Ovary (tissue), 9 donors: ENCODE measurements around the gene MAB21L3. TPM values are rescaled to one million over a fixed set of nuclear protein-coding genes. Genes with fewer than 3 reads are reported as not detected.

Experiments used
- DNase-seq, 5 donors: peaks; one replicate each; pipeline ENCODE4 v3.0.0-alpha.2; 2019 to 2020
- H3K27ac ChIP-seq, 2 donors: fragments of 200-600 bp; one replicate each; pipeline versions ENCODE4 v1.5.1 to v1.8.0; 2019 to 2022
- H3K27me3 ChIP-seq: fragments of 200-600 bp; one replicate; pipeline ENCODE4 v1.8.0; 2022
- H3K36me3 ChIP-seq: fragments of 200-600 bp; sonication (generic); one replicate; pipeline ENCODE4 v1.5.1; 2019
- H3K4me1 ChIP-seq: one replicate; pipeline ENCODE4 v1.8.1; 2013; ENCODE audit warnings: mild to moderate bottlenecking, moderate library complexity; ENCODE audit not compliant: insufficient read depth
- H3K4me3 ChIP-seq: fragments of 200-600 bp; sonication (generic); one replicate; pipeline ENCODE4 v1.5.1; 2017
- H3K9me3 ChIP-seq, 2 donors: fragments of 200-600 bp in 1 of 2; sonication (generic) in 1 of 2; one replicate each; pipeline versions ENCODE4 v1.5.1 to v1.8.1; 2013 to 2019; ENCODE audit warnings: mild to moderate bottlenecking in 1 of 2, moderate library complexity in 1 of 2
- EP300 ChIP-seq: sonication (generic); formaldehyde crosslinking; IDR thresholded peaks from one replicate; pipeline ENCODE4 v1.6.1; 2017; ENCODE audit warnings: antibody characterized with exemption
- POLR2A ChIP-seq: fragments of 450-650 bp; IDR thresholded peaks from one replicate; pipeline ENCODE4 v1.6.1; 2017; ENCODE audit warnings: antibody characterized with exemption, mild to moderate bottlenecking, moderate library complexity
- WGBS, 3 donors: extraction: QIAGEN DNeasy Blood & Tissue Kit in 1 of 3; methylation state at CpG; one replicate each; pipeline versions ENCODE4 v1.1.5 to v1.1.7; 2013 to 2017; 5-methylcytosine and 5-hydroxymethylcytosine counted together
- intact Hi-C, 4 donors: fragments of 100-400 bp; cut with DNase I; formaldehyde crosslinking; loops; one replicate each; pipeline versions ENCODE4 v1.11.0 to v1.15.1; 2022 to 2023
- polyA plus RNA-seq, 2 donors: library from polyadenylated mRNA; stranded (reverse); fragments of 200-250 nt in 1 of 2; fragments of 350-450 nt in 1 of 2; fragmentation: Illumina TruSeq in 1 of 2; extraction: RNeasy Lipid Tissue Mini Kit (QIAGEN cat#74804) in 1 of 2; gene quantifications; one replicate each; pipeline ENCODE4 v1.2.3, GENCODE V29; 2013 to 2014
- total RNA-seq, 7 donors: library from RNA; depleted of rRNA in 2 of 7; stranded (reverse); fragments of >200 nt in 2 of 7; fragmentation: NEBNext Ultra II Directional in 3 of 7; extraction: Animal tissue kit (Norgen Biotek cat#: 25700) in 3 of 7; gene quantifications; one replicate each; pipeline versions ENCODE4 v1.1.0 to v1.2.4, GENCODE V29; 2016 to 2023
- TF ChIP-seq, protein P1 (sequence below), 3 donors: fragments of 450-650 bp in 2 of 3; fragments of 200-600 bp in 1 of 3; IDR thresholded peaks; one replicate each; pipeline versions ENCODE4 v1.5.1 to v1.8.0; 2016 to 2022; ENCODE audit warnings: antibody characterized with exemption in 3 of 3, mild to moderate bottlenecking in 1 of 3
- donor health status: DM: no; HTN: no; CAD: no; lungs with moderate emphysema.
- donor health status: DM: no; HTN: no; CAD: no.
- donor health status: Bipolar disorder and iron deficiency.
- donor health status: DM: yes; HTN: yes; CAD: no.
- donor health status: DM: no; HTN: no; CAD: no.
- donor health status: DM: yes; HTN: yes; CAD: no.

The MAB21L3 gene
- total and polyA plus RNA-seq, 9 donors, result not detected

DNA sequence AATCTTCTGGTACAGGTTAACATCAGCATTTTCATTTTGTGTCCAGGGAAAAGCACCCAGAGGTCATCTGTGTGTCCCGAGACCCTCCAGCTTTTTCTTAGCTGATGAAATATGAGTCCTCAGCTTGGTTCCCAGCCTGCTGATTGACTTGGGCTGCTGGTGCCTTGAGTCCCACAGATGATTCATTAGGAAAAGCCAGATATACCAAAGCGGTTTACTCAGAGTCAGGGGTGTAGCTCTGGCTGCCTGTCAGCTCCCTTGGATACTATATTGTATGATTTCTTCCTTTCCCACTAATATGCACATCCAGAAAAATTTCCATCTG lies 43.7 kb upstream of the MAB21L3 start:
- TF ChIP-seq, protein P1, sequence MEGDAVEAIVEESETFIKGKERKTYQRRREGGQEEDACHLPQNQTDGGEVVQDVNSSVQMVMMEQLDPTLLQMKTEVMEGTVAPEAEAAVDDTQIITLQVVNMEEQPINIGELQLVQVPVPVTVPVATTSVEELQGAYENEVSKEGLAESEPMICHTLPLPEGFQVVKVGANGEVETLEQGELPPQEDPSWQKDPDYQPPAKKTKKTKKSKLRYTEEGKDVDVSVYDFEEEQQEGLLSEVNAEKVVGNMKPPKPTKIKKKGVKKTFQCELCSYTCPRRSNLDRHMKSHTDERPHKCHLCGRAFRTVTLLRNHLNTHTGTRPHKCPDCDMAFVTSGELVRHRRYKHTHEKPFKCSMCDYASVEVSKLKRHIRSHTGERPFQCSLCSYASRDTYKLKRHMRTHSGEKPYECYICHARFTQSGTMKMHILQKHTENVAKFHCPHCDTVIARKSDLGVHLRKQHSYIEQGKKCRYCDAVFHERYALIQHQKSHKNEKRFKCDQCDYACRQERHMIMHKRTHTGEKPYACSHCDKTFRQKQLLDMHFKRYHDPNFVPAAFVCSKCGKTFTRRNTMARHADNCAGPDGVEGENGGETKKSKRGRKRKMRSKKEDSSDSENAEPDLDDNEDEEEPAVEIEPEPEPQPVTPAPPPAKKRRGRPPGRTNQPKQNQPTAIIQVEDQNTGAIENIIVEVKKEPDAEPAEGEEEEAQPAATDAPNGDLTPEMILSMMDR (IDR thresholded peaks at IDR 0.05), result no peak
- TF ChIP-seq POLR2A (no peak), EP300 (no peak)
- Histone ChIP-seq H3K9me3 (no peaks in the 10 kb centered on the region), H3K4me1 (no peaks in the 10 kb centered on the region), H3K27me3 (no peaks in the 10 kb centered on the region), H3K27ac (no peak overlapping the region), H3K36me3 (no peaks in the 10 kb centered on the region), H3K4me3 (no peak overlapping the region)
- 68 to 74% (median 74%) methylated on average over 2 of the region's 2 CpGs for WGBS, 3 donors
- no peak for DNase-seq
- intact Hi-C loops, result no loop called here

GRCh38 chr1:116075575-116075974 lies 35.6 kb upstream of the MAB21L3 start:
- H3K36me3 ChIP-seq, result no peaks in the 10 kb centered on the region
- TF ChIP-seq, protein P1 (IDR thresholded peaks at IDR 0.05), result no peak
- TF ChIP-seq POLR2A, result no peak
- TF ChIP-seq EP300, result no peak
- no peaks in the 10 kb centered on the region for H3K9me3 ChIP-seq
- H3K27me3 ChIP-seq, result no peaks in the 10 kb centered on the region
- no peak overlapping the region for H3K27ac ChIP-seq
- no peak for DNase-seq
- WGBS, 3 donors, result 0% methylated on average over 1 of the region's 1 CpG
- intact Hi-C loops, result no loop called here
- H3K4me3 ChIP-seq, result no peak overlapping the region
- H3K4me1 ChIP-seq, result no peaks in the 10 kb centered on the region

GRCh38 chr1:116075990-116076389 lies 35.2 kb upstream of the MAB21L3 start:
- H3K27me3 ChIP-seq, result no peaks in the 10 kb centered on the region
- 60 to 73% (median 66%) methylated on average over 4 of the region's 4 CpGs for WGBS, 3 donors
- DNase-seq, result no peak
- no peak overlapping the region for H3K4me3 ChIP-seq
- TF ChIP-seq POLR2A, result no peak
- TF ChIP-seq EP300, result no peak
- TF ChIP-seq, protein P1 (IDR thresholded peaks at IDR 0.05), result no peak
- no peak overlapping the region for H3K27ac ChIP-seq
- no peaks in the 10 kb centered on the region for H3K9me3 ChIP-seq
- no peaks in the 10 kb centered on the region for H3K36me3 ChIP-seq
- no peaks in the 10 kb centered on the region for H3K4me1 ChIP-seq
- intact Hi-C loops, result no loop called here

- no peak overlapping the region for H3K4me3 ChIP-seq
- no peaks in the 10 kb centered on the region for H3K27me3 ChIP-seq
- 91 to 95% (median 94%) methylated on average over 3 of the region's 3 CpGs for WGBS, 3 donors
- no peaks in the 10 kb centered on the region for H3K36me3 ChIP-seq
- H3K9me3 ChIP-seq, result no peaks in the 10 kb centered on the region
- no peak overlapping the region for H3K27ac ChIP-seq
- no peaks in the 10 kb centered on the region for H3K4me1 ChIP-seq
- TF ChIP-seq POLR2A, result no peak
- TF ChIP-seq, protein P1 (IDR thresholded peaks at IDR 0.05), result no peak
- intact Hi-C loops, result no loop called here
- DNase-seq, result no peak
These were observed 34.4 kb upstream of the MAB21L3 start for GRCh38 chr1:116076831-116077230.

GRCh38 chr1:116078699-116079223 lies 32.4 kb upstream of the MAB21L3 start:
- H3K4me3 ChIP-seq, result no peak overlapping the region
- no peak overlapping the region for H3K27ac ChIP-seq
- H3K27me3 ChIP-seq, result no peaks in the 10 kb centered on the region
- H3K4me1 ChIP-seq, result no peaks in the 10 kb centered on the region
- DNase-seq, result no peak
- intact Hi-C loops, result no loop called here
- no peaks in the 10 kb centered on the region for H3K36me3 ChIP-seq
- no peaks in the 10 kb centered on the region for H3K9me3 ChIP-seq
- no peak for TF ChIP-seq EP300
- TF ChIP-seq, protein P1 (IDR thresholded peaks at IDR 0.05), result no peak
- no peak for TF ChIP-seq POLR2A
- 33 to 44% (median 35%) methylated on average over 6 of the region's 6 CpGs for WGBS, 3 donors
